CD1c-positive myeloid dendritic cell (primary cell): Measurements from ENCODE around the gene CAPN12.

Experiments
- DNase-seq: peaks from one replicate; pipeline ENCODE4 v3.0.0-alpha.2; 2016; ENCODE audit errors: extremely low spot score

Gene CAPN12

DNA sequence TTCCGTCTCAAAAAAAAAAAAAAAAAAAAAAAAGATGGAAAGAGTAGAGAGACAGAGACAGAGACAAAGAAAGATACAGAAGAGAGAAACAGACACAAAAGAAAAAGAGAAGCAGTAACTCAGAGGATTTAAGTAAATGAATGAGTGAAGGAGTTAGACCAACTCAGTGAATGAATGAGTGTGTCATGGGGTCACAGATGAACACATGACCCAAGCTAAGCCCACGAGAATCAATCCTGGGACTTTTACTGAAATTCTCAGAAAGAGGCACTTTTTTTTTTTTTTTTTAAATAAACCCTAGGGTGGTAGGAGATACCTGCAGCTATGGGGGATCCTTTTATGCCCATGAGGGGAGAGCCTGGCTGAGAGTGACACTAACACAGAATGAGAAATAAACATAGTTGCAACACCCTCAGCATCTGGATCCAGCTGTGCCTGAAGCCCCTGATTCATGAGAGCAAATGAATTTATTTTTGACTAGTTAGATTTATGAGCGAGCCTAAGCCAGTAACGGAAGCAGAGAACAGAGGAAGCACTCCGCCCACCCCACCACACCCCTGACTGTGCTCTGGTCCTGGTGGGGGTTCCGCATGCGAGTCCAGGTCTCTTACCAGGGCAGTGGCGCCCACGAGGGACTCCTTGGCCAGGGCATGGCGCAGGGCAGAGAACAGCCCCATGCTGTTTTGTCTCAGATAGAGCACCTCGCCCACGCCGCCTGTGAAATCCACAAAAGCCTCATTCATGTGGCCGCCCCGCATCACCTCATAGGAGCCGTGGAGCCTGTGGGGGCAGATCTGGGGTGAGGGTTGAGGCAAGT lies 4.6 kb downstream of the CAPN12 start:
- DNase-seq, result peak; percentile 18

DNA sequence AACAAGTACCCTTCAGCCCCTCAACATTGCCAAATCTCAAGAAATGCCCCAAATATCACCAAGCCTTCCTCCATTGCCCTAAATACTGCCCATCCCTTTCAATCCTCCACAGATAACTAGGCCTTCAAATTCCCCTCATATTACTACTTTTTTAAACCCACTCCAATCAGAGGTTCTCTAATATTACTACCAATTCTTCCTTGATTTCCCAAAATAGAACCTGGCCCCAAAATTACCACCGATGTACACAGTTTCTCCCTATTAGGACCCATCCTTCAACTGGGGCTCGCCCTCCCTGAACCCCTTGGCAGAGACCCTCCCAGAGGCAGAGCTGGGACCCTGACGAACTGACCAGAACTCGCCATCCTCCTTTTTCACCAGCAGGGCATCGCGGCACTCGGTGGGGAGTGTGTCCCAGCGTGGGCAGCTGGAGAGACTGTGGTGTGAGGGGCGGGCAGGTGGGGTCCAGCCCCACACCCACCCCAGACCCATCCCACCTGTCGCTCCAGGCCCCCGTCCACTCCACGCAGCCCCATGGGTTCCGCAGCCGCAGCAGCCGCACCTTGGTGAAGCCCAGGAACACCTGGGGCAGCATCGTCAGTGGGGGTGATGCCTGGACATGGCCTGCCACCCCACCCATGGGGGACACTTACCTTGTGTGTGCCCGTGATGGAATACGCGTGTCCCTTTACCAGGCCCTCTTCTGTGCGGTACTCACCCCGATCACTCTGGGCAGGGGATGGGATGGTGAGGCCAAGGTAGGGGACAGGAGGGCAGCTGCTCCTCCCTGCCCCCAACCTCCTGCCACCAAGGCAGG lies 6.1 kb downstream of the CAPN12 start:
- no peak for DNase-seq

DNA sequence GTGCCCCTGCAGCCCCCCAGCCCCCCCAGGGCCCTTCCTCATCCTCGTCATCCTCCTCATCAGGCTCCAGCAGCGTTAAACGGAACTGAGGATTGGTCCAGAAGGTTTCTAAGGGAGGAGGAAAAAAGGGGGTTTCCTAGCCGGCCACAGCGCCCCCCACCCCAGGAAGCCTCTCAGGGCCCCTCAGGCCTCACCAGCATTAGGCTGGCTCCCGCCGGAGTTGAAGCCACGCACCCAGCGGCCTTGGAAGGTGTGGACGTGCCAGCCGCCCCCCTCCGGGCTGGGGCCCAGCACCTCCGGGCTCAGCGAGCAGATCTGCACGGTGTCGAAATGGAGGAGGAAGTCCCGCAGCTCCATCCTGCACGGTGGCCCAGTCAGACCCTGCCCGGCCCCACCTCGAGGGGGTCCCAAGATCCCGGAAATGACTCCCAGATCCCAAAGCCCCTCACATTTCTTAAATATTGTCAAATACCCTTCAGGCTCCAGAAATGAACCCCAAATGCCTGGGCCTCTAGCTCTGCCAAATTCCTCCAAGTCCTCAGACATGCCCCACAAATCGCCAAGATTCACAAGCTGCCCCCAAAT lies 6.9 kb downstream of the CAPN12 start:
- no peak for DNase-seq

DNA sequence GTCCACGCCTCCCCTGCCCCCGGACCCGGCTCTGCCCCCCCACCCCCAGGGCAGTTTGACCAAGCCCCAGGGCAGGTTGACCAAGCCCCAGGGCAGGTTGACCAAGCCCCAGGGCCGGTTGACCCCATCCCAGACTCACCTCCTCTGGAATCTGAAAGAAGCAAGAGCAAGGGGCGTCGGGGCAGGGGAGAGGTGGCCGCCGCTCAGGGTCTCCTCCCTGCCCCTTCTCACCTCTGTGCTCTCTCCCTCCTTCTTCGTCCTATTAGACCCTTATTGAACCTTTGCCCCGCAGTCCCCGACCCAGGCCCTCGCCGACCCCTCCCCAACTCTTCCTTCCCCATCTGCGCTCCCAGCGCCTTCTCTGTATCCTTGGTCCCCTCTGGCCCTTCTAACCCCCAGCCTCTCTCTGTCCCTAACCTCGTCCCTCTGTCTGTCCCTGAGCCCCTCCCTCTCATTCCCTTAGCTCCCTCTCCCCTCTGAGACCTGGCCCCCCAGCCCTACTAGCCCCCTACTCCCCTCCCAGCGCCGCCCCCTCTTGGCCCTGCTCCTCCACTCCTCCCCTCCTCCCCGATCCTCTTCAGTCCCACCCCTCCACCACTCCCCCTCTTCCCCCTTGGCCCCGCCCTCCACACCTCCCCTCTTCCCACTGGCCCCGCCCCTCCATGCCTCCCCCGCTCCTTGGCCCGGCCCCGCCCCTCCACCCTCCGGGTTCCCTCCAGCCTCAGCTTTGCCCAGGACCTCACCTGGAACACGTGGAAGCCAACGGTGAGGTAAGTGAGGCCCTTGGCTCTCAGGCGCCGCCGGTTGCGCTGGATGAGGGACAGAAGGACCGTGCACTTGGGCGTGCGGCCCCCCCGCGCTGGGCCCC lies 7.6 kb downstream of the CAPN12 start:
- peak; percentile 37 for DNase-seq

DNA sequence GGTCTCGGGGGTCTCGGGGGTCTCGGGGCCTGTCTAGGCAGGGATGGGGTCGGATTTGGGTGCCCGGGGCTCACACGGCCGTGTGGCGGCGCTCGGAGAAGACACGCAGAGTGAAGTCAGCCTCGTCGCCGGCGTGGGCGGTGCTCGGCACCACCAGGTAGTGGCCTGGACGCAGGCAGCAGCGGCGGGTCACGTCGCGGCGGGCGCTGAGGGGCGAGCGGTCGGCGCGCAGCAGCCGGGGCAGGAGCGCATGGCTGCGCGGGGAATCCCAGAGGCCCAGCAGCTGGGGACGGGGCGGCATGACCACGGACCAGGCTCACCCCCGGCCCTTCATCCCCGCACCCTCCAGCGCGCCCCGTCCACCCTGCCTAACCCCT lies 8.2 kb downstream of the CAPN12 start:
- DNase-seq, result peak; percentile 64

DNA sequence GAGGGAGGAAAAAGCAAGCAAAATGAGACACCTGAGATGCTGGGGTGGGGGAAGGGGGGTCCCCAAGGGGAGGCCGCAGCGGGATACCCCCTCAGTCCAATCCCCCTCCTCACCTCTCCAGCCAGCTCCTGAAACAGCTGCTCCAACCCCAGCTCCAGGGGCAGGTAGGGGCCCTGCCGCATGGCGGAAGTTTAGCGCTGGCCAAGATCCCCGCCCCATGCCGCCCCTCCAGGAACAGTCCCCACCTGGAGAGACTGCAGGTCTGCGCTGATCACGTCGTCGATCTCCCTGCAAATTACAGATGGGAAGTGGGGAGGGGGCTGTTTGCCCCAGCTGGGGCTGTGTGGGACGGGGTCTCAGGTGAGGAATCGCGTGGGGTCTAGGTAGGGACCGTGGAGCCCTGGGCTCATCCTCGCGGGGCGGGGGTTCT lies 9.0 kb downstream of the CAPN12 start:
- DNase-seq, result no peak

DNA sequence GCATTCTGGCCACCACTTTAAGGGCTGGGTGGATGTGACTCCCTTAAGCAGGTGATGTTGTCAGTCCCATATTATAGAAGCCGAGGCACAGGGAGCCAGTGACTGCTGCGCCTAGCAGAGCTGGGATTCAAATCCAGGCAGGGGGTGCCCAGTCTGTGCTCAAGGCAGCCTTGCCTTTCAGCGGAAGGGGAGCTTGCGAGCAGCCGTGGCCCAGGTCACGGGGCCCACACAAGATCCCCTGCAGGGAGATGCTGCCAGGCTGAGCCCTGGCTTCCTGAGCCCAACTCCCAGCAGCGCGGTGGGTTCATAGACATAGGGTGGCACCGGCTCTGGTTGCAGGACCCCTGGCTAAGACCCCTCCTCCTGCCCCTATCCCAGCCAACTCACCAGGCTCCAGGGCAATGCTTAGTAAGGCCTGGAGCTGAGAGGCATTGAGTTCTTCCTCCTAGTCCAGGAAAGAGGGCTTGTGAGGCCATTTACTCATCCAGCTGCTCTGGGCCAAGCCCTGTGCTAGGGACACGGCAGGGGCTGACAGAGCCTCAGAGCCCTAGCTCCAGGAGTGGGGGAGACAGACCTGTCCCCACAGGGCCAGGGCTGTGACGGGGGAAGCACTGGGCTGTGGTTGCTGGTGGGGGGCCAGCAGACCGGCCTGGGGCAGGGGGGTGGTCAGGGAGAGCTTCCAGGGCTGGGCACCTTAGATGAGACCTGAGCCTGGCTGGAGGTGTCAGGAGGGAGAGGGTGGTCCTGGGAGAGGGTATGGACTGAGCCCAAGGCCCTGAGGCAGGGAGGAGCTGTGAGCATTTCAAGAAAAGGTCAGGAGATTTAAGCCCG lies 9.6 kb downstream of the CAPN12 start:
- DNase-seq, result peak; percentile 18

DNA sequence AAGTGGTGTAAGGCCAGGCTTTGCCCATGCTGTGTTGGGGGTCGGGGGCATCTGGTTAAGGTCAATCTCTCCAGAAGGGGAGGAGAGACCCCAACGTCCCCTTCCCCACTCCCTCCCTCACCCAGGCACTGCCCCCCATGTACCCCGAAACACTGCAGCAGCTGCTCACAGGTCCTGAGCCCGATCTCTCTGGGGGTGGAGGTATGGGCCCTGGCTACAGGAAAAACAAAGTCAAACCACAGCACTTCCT lies 10.2 kb downstream of the CAPN12 start:
- no peak for DNase-seq

DNA sequence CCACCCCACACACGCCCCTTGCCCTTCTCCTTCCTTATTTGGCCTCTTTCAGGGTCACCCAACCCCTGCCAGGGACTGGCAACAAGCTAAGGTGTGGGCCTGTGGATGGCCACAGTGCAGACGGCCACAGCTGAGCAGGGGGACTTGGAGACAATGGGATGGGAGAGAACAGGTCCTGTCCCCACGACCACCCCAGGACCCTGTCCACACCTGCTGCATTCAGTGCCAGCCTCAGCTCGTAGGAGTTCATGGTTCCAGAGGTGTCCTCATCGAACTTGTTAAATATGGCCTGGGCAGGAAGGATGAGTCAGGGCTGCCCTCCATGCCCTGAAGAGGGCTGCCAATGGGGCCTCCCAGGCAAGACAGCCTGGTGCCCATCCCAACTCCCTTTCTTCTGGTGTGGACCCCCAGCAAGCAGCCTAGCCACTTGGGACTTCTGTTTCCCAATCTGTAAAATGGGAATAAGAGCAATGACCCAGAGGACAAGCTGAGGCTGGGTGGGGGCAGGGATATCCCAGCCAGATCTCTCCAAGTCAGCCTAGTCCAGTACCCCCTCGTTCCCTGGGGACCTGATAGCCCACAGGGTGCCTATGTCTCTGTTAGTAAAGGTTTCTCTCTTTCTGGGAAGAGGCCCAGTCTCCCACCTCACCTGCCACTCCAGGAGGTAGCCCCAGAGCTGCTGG lies 10.6 kb downstream of the CAPN12 start:
- DNase-seq, result no peak

DNA sequence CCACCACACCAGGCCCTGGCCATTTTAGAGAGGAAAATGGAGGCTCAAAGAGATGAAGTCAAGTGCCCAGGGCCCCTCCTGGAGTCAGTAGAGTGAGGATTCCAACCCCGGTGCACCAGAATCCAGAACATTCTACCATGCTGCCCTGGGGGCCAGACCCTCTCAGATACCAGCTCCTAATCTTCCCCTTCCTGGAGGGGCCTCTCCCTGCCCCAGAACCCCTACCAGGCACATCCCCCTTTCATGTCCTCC lies 11.1 kb downstream of the CAPN12 start:
- DNase-seq, result no peak

DNA sequence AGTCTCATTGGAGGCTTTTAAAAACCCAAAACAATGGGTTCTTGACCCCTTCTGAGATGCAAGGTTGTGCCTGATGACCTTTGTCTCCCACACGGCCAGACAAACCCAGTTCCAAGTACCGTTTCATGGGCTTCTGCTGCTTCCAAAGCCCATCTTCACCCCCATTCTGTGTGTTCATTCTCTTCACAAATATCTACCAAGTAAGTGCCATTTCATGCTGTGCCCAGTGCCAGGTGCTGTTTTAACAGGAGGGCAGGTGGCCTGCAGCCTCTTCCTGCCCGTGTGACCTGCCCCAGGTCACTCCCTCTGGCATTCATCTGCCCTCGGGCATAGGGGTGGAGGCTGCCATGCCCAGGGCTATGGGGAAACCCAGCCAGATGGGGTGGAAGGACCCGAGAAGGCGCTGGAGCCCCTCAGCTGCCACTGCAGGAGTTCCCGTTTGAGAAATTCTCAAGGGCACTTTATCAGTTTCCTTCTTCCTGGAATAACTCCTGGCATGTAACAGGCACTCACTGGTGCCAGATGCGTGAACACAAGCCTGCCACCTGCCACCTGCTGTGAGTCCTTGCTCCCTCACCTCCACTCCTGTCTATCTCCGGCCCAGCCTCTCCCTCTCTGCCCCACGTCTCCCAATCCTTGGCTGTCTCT lies 12.5 kb downstream of the CAPN12 start:
- no peak for DNase-seq

DNA sequence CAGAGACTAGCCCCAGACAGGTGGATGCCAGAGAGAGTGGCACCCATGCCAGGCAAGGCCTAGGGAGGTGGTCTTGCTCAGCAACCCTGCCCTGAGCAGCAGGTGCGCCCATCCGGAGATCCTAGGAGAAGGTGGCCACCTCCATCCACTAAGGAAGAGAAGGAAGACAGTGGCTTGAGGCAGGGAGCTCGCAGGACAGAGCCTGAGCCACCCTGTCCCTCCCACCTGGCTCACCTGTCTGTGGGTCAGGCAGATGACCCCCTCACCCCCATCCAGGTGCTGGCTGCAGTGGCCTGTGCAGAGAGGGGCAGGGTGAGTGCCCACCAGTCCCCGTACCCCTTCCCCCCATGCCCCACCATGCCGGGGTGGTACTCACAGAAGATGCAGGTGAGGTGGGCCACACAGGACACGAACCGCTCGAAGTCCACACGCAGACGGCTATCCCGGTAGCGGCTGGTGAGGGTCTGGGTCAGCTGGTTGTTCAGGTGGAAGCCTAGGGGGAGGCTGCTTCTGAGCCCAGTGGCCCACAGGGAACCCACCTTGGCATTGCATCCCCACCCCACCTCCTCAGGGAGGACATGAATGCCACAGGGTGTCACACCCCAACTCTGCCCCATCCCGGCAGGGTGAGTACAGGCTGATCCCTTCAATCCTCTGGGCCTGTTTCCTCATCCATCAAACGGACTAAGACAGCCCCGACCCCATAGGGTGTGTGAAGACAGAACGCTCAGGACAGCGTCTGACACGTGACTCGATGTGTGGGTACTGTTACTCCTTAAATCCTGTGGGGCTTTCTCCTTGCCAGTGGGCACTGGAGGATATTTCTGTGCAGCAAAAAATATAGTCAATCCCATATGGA lies 13.3 kb downstream of the CAPN12 start:
- DNase-seq, result no peak

DNA sequence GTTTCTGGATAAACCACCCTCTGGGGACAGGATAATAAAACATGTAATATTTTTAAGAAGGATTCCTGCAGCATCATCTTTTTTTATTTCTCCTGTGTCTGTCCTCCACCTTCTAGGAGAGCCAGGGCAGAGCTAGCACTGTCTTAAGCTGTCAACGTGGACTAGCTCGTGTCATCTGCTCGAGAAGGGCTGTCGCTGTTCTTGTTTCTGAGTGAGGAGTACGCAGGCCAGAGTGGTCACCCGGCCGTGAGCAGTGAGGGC lies 13.9 kb downstream of the CAPN12 start:
- DNase-seq, result no peak

DNA sequence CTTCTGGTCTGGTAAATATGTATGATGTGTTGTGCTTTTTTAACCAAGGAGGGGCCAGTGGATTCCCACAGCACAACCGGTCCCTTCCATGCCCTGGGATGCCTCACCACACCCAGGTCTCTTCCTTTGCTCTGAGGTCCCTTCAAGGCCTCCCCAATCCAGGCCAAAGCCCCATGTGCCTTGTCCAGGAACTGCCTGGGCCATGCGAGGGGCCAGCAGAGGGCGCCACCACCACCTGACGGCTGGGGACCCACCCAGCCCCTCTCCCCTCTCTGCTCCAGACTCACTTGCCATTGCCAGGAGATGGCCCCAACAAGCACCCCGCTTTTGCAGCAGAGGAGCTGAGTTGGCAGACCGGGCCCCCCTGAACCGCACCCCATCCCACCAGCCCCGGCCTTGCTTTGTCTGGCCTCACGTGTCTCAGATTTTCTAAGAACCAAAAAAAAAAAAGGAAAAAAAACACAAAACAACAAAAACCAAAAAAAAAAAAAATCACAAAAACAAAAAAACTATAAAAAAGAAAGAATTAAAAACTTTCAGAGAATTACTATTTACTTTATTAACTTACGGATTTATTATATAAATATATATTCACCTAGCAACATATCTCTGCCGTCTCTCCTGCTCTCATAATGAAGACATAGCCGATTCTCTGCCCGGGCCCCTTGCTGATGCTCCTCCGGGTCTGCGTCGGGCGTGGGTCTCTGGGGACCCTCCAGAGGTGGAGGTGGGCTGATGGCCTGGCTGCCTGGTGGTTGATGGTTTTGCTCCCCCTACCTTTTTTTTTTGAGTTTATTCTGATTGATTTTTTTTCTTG lies 14.4 kb downstream of the CAPN12 start:
- peak; percentile 67 for DNase-seq

DNA sequence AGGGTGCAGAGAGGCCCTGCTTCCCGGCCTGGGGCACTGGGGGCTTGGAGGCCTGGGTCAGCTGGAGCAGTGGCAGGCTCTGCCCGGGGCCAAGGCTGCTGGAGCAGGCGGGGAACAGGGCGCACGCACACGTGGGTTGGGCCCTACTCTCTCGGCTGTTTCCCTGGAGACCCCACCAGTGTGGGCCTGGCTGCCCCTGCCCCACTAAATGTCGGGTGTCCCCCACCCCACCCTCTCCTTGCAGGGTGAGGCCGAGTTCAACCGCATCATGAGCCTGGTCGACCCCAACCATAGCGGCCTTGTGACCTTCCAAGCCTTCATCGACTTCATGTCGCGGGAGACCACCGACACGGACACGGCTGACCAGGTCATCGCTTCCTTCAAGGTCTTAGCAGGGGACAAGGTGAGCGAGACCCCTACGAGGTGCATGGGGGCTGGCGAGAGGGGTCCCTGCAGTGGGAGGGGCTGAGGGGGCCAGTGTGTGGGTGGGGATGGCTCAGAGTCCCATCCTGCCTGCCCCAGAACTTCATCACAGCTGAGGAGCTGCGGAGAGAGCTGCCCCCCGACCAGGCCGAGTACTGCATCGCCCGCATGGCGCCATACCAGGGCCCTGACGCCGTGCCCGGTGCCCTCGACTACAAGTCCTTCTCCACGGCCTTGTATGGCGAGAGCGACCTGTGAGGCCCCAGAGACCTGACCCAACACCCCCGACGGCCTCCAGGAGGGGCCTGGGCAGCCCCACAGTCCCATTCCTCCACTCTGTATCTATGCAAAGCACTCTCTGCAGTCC lies 15.3 kb downstream of the CAPN12 start:
- no peak for DNase-seq

DNA sequence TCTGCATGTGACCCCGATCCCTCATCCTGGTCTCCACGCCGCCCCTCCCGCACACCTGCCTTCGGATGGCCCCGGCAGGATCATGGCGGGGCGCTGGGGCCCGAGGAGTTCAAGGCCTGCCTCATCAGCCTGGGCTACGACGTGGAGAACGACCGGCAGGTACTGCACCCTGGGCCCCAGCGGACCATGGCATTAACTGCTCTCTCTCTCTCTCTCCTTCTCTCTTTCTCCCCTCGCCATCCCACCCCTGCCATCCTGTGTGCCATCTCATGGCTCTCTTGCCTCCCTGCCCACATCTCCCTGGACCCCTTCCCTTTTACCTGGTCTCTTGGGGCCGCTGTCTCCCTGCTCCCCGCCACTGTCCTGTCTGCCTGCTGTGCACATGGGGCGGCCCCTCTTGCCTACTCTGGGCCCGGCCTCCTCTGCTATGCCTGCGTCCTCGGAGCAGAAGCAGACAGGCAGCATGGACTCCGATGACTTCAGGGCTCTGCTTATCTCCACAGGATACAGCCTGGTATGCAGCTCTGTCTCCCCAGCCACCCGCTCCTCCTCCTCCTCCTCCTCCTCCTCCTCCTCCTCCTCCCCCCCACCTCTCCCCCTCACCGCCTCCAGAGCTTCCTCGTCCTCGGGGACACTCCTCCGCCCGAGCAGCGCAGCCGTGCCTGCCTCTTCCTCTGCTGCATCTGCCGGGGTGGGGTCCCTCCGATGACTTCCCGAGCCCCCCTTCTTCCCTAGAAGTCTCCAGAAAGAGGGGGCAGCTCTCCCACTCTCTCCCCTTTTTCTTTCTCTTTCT lies 16.2 kb downstream of the CAPN12 start:
- no peak for DNase-seq

DNA sequence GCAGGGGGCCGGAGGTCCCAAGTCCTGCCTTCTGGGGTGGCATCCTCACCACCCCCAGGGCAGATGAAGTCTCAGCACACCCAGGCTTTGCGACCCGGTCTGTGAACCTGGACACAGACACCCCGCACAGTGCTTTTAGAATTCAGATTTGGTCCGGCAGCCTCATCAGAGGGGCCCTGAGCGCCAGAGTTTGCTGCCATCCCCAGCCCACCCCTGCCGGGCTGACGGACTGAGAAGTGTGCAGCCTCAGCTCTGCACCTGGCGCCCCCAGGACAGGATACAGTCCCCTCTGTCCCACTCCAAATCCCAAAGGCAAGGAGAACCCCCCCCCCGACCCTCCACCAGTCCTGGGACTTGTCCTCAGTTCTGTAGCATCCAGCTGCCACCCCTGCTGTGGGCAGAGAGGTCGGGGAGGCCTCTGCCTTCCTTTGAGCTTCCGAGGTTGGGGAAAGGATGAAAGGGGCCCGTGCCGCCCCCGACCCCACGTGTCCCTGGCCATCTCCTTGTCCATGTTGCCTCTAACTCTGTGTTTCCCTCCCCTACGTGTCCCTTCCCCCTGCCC lies 16.9 kb downstream of the CAPN12 start:
- DNase-seq, result no peak
